ENCODE results near the gene POMT1. TPM values are rescaled to one million over a fixed set of nuclear protein-coding genes. Genes with fewer than 3 reads are reported as not detected.

Gene POMT1
- total RNA-seq, 4 donors from 2014 or later, result 14.6 to 27.8 (median 18.4) TPM

- Histone ChIP-seq H3K36me3 (peaks cover 21 to 100% (median 55%) of the 10 kb centered on the region in 3 donors), H3K4me3 (no peak overlapping the region), H3K4me1 (no peaks in the 10 kb centered on the region), H3K27me3 (no peaks in the 10 kb centered on the region), H3K9me3 (no peaks in the 10 kb centered on the region), H3K27ac (no peak overlapping the region)
- 68 to 100% methylated on average over 1 to 6 of the region's 29 CpGs for WGBS, 2 donors
- DNase-seq, result no peak
- TF ChIP-seq POLR2A (IDR thresholded peaks at IDR 0.05), result no peak
- TF ChIP-seq, protein P1, sequence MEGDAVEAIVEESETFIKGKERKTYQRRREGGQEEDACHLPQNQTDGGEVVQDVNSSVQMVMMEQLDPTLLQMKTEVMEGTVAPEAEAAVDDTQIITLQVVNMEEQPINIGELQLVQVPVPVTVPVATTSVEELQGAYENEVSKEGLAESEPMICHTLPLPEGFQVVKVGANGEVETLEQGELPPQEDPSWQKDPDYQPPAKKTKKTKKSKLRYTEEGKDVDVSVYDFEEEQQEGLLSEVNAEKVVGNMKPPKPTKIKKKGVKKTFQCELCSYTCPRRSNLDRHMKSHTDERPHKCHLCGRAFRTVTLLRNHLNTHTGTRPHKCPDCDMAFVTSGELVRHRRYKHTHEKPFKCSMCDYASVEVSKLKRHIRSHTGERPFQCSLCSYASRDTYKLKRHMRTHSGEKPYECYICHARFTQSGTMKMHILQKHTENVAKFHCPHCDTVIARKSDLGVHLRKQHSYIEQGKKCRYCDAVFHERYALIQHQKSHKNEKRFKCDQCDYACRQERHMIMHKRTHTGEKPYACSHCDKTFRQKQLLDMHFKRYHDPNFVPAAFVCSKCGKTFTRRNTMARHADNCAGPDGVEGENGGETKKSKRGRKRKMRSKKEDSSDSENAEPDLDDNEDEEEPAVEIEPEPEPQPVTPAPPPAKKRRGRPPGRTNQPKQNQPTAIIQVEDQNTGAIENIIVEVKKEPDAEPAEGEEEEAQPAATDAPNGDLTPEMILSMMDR (IDR thresholded peaks at IDR 0.05), result no peak
- intact Hi-C loops (cut with DNase I), result loop anchor here (10.0 kb wide), 1 partner anchor 221 kb away; the partner anchor contains the start of gene RAPGEF1
Observed at GRCh38 chr9:131523451-131524435, 21.0 kb downstream of the POMT1 start.

- 20 to 60% methylated on average over 1 to 2 of the region's 23 CpGs for WGBS, 2 donors
- TF ChIP-seq, protein P1 (IDR thresholded peaks at IDR 0.05), result no peak
- TF ChIP-seq POLR2A (IDR thresholded peaks at IDR 0.05), result no peak
- no peak overlapping the region for H3K4me3 ChIP-seq
- no peak for DNase-seq
- no peaks in the 10 kb centered on the region for H3K27me3 ChIP-seq
- H3K9me3 ChIP-seq, result no peaks in the 10 kb centered on the region
- peaks cover 2 to 7% (median 4%) of the 10 kb centered on the region in 3 donors for H3K4me1 ChIP-seq
- peaks cover 26 to 100% (median 56%) of the 10 kb centered on the region in 3 donors for H3K36me3 ChIP-seq
- no peak overlapping the region for H3K27ac ChIP-seq
- intact Hi-C loops (cut with DNase I), result loop anchor here (10.0 kb wide), 1 partner anchor 220 kb away; the partner anchor contains the start of gene RAPGEF1
Observed at GRCh38 chr9:131524665-131525315, 22.1 kb downstream of the POMT1 start.

- no peak for DNase-seq
- Histone ChIP-seq H3K27ac (no peak overlapping the region), H3K9me3 (no peaks in the 10 kb centered on the region), H3K4me3 (no peak overlapping the region), H3K36me3 (peaks cover 27 to 91% (median 54%) of the 10 kb centered on the region in 3 donors), H3K4me1 (peaks cover 7 to 16% (median 10%) of the 10 kb centered on the region in 3 donors), H3K27me3 (no peaks in the 10 kb centered on the region)
- TF ChIP-seq, protein P1 (IDR thresholded peaks at IDR 0.05), result no peak
- no peak for TF ChIP-seq POLR2A (IDR thresholded peaks at IDR 0.05)
- intact Hi-C loops (cut with DNase I), result loop anchor here (10.0 kb wide), 1 partner anchor 219 kb away; the partner anchor contains the start of gene RAPGEF1
- WGBS, 2 donors, result 89 to 95% methylated on average over 8 to 9 of the region's 19 CpGs
Observed at GRCh38 chr9:131525643-131526565, 23.2 kb downstream of the POMT1 start.

- no peak for DNase-seq
- no peak overlapping the region for H3K27ac ChIP-seq
- H3K27me3 ChIP-seq, result no peaks in the 10 kb centered on the region
- WGBS, 2 donors, result 78 to 87% methylated on average over 3 to 7 of the region's 7 CpGs
- H3K4me3 ChIP-seq, result no peak overlapping the region
- H3K9me3 ChIP-seq, result no peaks in the 10 kb centered on the region
- TF ChIP-seq, protein P1 (IDR thresholded peaks at IDR 0.05), result no peak
- TF ChIP-seq POLR2A (IDR thresholded peaks at IDR 0.05), result no peak
- H3K36me3 ChIP-seq, result peaks cover 23 to 68% (median 39%) of the 10 kb centered on the region in 3 donors
- intact Hi-C loops (cut with DNase I), result loop anchor here (10.0 kb wide), 1 partner anchor 217 kb away; the partner anchor contains the start of gene RAPGEF1
- H3K4me1 ChIP-seq, result peaks cover 7 to 23% (median 12%) of the 10 kb centered on the region in 3 donors
Observed at GRCh38 chr9:131528186-131528585, 25.5 kb downstream of the POMT1 start.
